HepG2 (cell line): ENCODE data around the gene CYB5D1. TPM values are rescaled to one million over a fixed set of nuclear protein-coding genes. Genes with fewer than 3 reads are reported as not detected.

Experiments used
- ATF1 ChIP-seq: IDR thresholded peaks from 2 replicates; pipeline ENCODE4 v1.6.1; 2016; ENCODE audit warnings: mild to moderate bottlenecking, control low read depth
- ATF7-NPFF ChIP-seq: sonication (generic); formaldehyde crosslinking; IDR thresholded peaks from 2 replicates; pipeline ENCODE4 v1.8.1; 2023; ENCODE audit warnings: mild to moderate bottlenecking, low read depth, missing genetic modification reagents, moderate library complexity
- BHLHE40 ChIP-seq: IDR thresholded peaks from 2 replicates; pipeline ENCODE4 v1.6.1; 2011; ENCODE audit warnings: low read length, improper control_type of control experiment
- BRD4 ChIP-seq: sonication (generic); formaldehyde crosslinking; IDR thresholded peaks from 2 replicates; pipeline ENCODE4 v1.4.0; 2020; ENCODE audit warnings: missing genetic modification reagents
- CENPT ChIP-seq: sonication (generic); formaldehyde crosslinking; IDR thresholded peaks from 2 replicates; pipeline ENCODE4 v1.8.0; 2022; ENCODE audit warnings: low read depth, mild to moderate bottlenecking, moderate library complexity, missing genetic modification reagents
- DDIT3 ChIP-seq: sonication (generic); formaldehyde crosslinking; IDR thresholded peaks from 2 replicates; pipeline ENCODE4 v1.4.0; 2020; ENCODE audit warnings: mild to moderate bottlenecking, missing genetic modification reagents
- FOXC1 ChIP-seq: sonication (generic); formaldehyde crosslinking; IDR thresholded peaks from 2 replicates; pipeline ENCODE4 v1.8.0; 2022; ENCODE audit warnings: mild to moderate bottlenecking, missing genetic modification reagents, borderline replicate concordance
- GABPA ChIP-seq, 2 experiments: IDR thresholded peaks; 2 replicates each; pipeline ENCODE4 v1.6.1; 2011 to 2016; ENCODE audit warnings: low read depth in 2 of 2, low read length in 1 of 2, missing biosample characterization in 1 of 2, missing genetic modification characterization in 1 of 2
- GABPB1 ChIP-seq: IDR thresholded peaks from 2 replicates; pipeline ENCODE4 v1.6.1; 2016; ENCODE audit warnings: mild to moderate bottlenecking, missing genetic modification reagents, moderate library complexity, missing compliant biosample characterization
- HIVEP1 ChIP-seq: sonication (generic); formaldehyde crosslinking; IDR thresholded peaks from 2 replicates; pipeline ENCODE4 v1.4.0; 2020; ENCODE audit warnings: mild to moderate bottlenecking, missing genetic modification reagents
- HMGA1 ChIP-seq: sonication (generic); formaldehyde crosslinking; conservative IDR thresholded peaks from 2 replicates; pipeline ENCODE4 v1.4.0; 2020; ENCODE audit warnings: missing genetic modification reagents
- HOXA5 ChIP-seq: sonication (generic); formaldehyde crosslinking; IDR thresholded peaks from 2 replicates; pipeline ENCODE4 v1.4.0; 2020; ENCODE audit warnings: missing genetic modification reagents
- NCOR1 ChIP-seq: fragments of 200-600 bp; sonication (generic); IDR thresholded peaks from 2 replicates; pipeline ENCODE4 v1.7.0; 2017; ENCODE audit warnings: antibody characterized with exemption, low read length, borderline replicate concordance
- NFIC ChIP-seq: IDR thresholded peaks from 2 replicates; pipeline ENCODE4 v1.6.1; 2012; ENCODE audit warnings: mild to moderate bottlenecking, low read length, inconsistent platforms
- NPAS2 ChIP-seq: sonication (generic); formaldehyde crosslinking; IDR thresholded peaks from 2 replicates; pipeline ENCODE4 v1.8.0; 2022; ENCODE audit warnings: mild to moderate bottlenecking, missing genetic modification reagents, borderline replicate concordance
- RAD21 ChIP-seq: fragments of 450-650 bp; formaldehyde crosslinking; IDR thresholded peaks from 2 replicates; pipeline ENCODE4 v1.5.0; 2020; ENCODE audit warnings: mild to moderate bottlenecking
- ZBTB43 ChIP-seq: sonication (generic); formaldehyde crosslinking; conservative IDR thresholded peaks from 2 replicates; pipeline ENCODE4 v1.4.0; 2020; ENCODE audit warnings: missing genetic modification reagents
- ZFP36L1 ChIP-seq: sonication (generic); formaldehyde crosslinking; IDR thresholded peaks from 2 replicates; pipeline ENCODE4 v1.8.0; 2022; ENCODE audit warnings: mild to moderate bottlenecking, missing genetic modification reagents, moderate library complexity
- ZNF17 ChIP-seq: sonication (generic); formaldehyde crosslinking; IDR thresholded peaks from 2 replicates; pipeline ENCODE4 v1.5.0; 2020; ENCODE audit warnings: mild to moderate bottlenecking, missing genetic modification reagents
- ZNF260 ChIP-seq: sonication (generic); formaldehyde crosslinking; IDR thresholded peaks from 2 replicates; pipeline ENCODE4 v1.4.0; 2020; ENCODE audit warnings: missing genetic modification reagents, low read depth, mild to moderate bottlenecking, borderline replicate concordance
- ZNF616 ChIP-seq: sonication (generic); formaldehyde crosslinking; IDR thresholded peaks from 2 replicates; pipeline ENCODE4 v1.5.0; 2020; ENCODE audit warnings: low read depth, mild to moderate bottlenecking, missing genetic modification reagents
- ZNF652 ChIP-seq: IDR thresholded peaks from 2 replicates; pipeline ENCODE4 v1.6.1; 2016; ENCODE audit warnings: low read depth, borderline replicate concordance
- ZNF709 ChIP-seq: sonication (generic); formaldehyde crosslinking; IDR thresholded peaks from 2 replicates; pipeline ENCODE4 v1.5.0; 2020; ENCODE audit warnings: mild to moderate bottlenecking, missing genetic modification reagents
- ZNF776 ChIP-seq: sonication (generic); formaldehyde crosslinking; IDR thresholded peaks from 2 replicates; pipeline ENCODE4 v1.4.0; 2020; ENCODE audit warnings: mild to moderate bottlenecking, missing genetic modification reagents
- ZNF777 ChIP-seq: sonication (generic); formaldehyde crosslinking; IDR thresholded peaks from 2 replicates; pipeline ENCODE4 v1.4.0; 2020; ENCODE audit warnings: missing genetic modification reagents
- ZZZ3 ChIP-seq: sonication (generic); formaldehyde crosslinking; IDR thresholded peaks from 2 replicates; pipeline ENCODE4 v1.4.0; 2020; ENCODE audit warnings: missing genetic modification reagents, mild to moderate bottlenecking, borderline replicate concordance
- polyA plus RNA-seq, 8 experiments: library from polyadenylated mRNA; depleted of rRNA in 3 of 8; stranded (reverse) in 7 of 8; unstranded in 1 of 8; fragments of >200 nt; fragmentation: Illumina TruSeq in 4 of 8; extraction: Trizol in 4 of 8; gene quantifications; 2 replicates each; pipeline versions ENCODE4 v1.2.1 to v1.2.3, GENCODE V29; 2011 to 2016; ENCODE audit warnings: low read depth in 4 of 8, missing spikeins in 1 of 8, mixed read lengths in 1 of 8; ENCODE audit not compliant: insufficient read depth in 1 of 8
- total RNA-seq, 5 experiments: library from RNA; depleted of rRNA; stranded (reverse); fragments of >200 nt; fragmentation: Illumina TruSeq; extraction: Trizol; gene quantifications; 2 replicates each; pipeline ENCODE4 v1.2.3, GENCODE V29; 2016; ENCODE audit warnings: low read depth in 1 of 5
- TF ChIP-seq, protein P1 (sequence below): sonication (generic); formaldehyde crosslinking; IDR thresholded peaks from 2 replicates; pipeline ENCODE4 v1.5.0; 2020; ENCODE audit warnings: mild to moderate bottlenecking, missing genetic modification reagents
- TF ChIP-seq, protein P2 (sequence below): IDR thresholded peaks from 2 replicates; pipeline ENCODE4 v1.6.1; 2016

CYB5D1 gene
- total and polyA plus RNA-seq, 2 of the 13 experiments (the other 11 are each of a cell fraction or from before 2014, with no cell fraction given): 8.9 to 17.0 TPM

DNA sequence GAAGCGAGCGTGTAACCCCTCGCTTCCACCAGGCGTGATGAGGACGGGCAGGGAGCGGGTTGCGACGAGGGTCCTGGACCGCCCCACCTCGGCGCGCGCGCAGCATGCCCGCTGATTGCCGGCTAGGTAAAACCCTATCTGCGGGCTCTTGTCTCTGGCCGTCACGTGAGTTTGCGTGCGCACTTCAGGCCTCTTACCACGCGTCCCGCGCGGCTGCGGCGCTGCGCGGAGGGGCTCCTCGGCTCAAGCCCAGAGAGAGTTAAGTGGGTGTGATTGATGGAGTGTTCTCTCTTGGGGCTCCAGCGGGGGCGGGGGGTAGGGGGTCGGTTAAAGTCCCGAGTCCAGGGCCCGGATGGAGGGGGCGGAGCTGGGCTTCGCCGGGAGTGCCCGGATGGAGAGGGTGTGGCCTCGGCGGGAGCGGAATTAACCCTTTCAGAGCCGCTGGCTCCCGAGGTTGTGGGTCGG is 15.9 kb upstream of the CYB5D1 start (continued):
- no peak for TF ChIP-seq ZNF709 (CRISPR knock-in tag)
- no peak for TF ChIP-seq ZNF776 (CRISPR knock-in tag)
- peak; percentile 90; the same call in 1 of the 2 replicates for TF ChIP-seq HIVEP1 (CRISPR knock-in tag)
- peak; percentile 48; the same call in 1 of the 2 replicates for TF ChIP-seq HOXA5 (CRISPR knock-in tag)
- TF ChIP-seq DDIT3 (CRISPR knock-in tag): no peak
- TF ChIP-seq, protein P1, sequence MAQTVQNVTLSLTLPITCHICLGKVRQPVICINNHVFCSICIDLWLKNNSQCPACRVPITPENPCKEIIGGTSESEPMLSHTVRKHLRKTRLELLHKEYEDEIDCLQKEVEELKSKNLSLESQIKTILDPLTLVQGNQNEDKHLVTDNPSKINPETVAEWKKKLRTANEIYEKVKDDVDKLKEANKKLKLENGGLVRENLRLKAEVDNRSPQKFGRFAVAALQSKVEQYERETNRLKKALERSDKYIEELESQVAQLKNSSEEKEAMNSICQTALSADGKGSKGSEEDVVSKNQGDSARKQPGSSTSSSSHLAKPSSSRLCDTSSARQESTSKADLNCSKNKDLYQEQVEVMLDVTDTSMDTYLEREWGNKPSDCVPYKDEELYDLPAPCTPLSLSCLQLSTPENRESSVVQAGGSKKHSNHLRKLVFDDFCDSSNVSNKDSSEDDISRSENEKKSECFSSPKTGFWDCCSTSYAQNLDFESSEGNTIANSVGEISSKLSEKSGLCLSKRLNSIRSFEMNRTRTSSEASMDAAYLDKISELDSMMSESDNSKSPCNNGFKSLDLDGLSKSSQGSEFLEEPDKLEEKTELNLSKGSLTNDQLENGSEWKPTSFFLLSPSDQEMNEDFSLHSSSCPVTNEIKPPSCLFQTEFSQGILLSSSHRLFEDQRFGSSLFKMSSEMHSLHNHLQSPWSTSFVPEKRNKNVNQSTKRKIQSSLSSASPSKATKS: no peak
- 0 out of 2 replicates have a peak, but pooled peaks have one; percentile 10 for TF ChIP-seq ATF7-NPFF
- peak; percentile 52; the same call in 1 of the 2 replicates for TF ChIP-seq ZZZ3 (CRISPR knock-in tag)
- no peak for TF ChIP-seq NPAS2 (CRISPR knock-in tag)
- TF ChIP-seq NFIC: no peak
- TF ChIP-seq ZNF616 (CRISPR knock-in tag): no peak
- TF ChIP-seq NCOR1: peak; percentile 24; the same call in 1 of the 2 replicates
- peak; percentile 68; the same call in 1 of the 2 replicates for TF ChIP-seq GABPB1 (CRISPR knock-in tag)
- peak; percentile 34; the same call in 1 of the 2 replicates for TF ChIP-seq ZNF777
- TF ChIP-seq ZNF652 (CRISPR knock-in tag): peak; percentile 99
- TF ChIP-seq ATF1 (CRISPR knock-in tag): peak; percentile 14; the same call in 1 of the 2 replicates
- no peak for TF ChIP-seq ZBTB43
- TF ChIP-seq, protein P2, sequence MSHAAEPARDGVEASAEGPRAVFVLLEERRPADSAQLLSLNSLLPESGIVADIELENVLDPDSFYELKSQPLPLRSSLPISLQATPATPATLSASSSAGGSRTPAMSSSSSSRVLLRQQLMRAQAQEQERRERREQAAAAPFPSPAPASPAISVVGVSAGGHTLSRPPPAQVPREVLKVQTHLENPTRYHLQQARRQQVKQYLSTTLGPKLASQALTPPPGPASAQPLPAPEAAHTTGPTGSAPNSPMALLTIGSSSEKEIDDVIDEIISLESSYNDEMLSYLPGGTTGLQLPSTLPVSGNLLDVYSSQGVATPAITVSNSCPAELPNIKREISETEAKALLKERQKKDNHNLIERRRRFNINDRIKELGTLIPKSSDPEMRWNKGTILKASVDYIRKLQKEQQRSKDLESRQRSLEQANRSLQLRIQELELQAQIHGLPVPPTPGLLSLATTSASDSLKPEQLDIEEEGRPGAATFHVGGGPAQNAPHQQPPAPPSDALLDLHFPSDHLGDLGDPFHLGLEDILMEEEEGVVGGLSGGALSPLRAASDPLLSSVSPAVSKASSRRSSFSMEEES: no peak; the same call in 1 of the 2 replicates
- TF ChIP-seq HMGA1 (CRISPR knock-in tag): no peak
- no peak for TF ChIP-seq CENPT (CRISPR knock-in tag)
- TF ChIP-seq FOXC1 (CRISPR knock-in tag): no peak
- TF ChIP-seq RAD21 (CRISPR knock-in tag): no peak
- TF ChIP-seq BRD4: no peak
- no peak for TF ChIP-seq ZNF17 (CRISPR knock-in tag)
- TF ChIP-seq ZNF260 (CRISPR knock-in tag): no peak
- TF ChIP-seq GABPA (IDR thresholded peaks at IDR 0.05; ENCODE audit: low read depth, low read length): no peak
- TF ChIP-seq GABPA (CRISPR knock-in tag; IDR thresholded peaks at IDR 0.05; ENCODE audit: low read depth): 0 out of 2 replicates have a peak, but pooled peaks have one; percentile 50
- TF ChIP-seq BHLHE40: peak; percentile 88
- TF ChIP-seq ZFP36L1 (CRISPR knock-in tag): no peak
